AML-193 (cell line): Measurements from ENCODE around the gene FEZ2.

Experiments used
- DNase-seq, 2 experiments: peaks; one replicate each; lab custom pipeline; 2025; lab: John Stamatoyannopoulos, UW

FEZ2 gene

DNA sequence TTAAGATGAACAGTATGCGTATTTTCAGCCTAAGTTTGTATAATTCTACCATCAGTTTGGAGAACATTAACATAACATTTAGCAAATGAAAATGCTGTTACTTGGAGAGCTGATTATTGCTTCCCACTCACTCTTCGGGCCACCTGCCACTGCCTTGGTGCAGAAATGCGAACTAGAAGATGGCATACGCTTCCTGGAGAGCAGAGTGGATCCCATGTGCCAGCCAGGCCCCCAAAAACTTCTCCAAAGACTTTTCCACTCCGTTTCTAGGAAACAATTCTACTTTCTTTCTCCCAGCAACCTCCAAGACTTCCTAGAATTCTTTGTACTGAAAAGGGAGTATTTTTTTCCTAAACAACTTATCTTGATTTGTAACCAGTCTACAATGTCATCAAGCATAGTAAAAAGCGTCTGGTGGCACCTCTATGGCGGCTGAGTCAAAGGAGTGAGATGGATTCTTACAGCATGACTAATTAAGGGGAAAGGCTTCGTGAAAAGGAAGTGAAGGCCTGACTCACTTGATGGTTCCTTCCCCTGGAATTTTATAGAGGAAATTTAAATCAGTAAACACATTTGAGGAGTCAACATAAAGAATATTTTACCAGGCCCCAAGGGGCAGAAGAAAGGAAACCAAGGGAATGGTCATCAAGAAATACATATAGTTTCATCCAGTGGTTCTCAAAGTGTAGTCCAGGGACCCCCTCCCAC is 36.6 kb downstream of the FEZ2 start:
- no peak for DNase-seq

DNA sequence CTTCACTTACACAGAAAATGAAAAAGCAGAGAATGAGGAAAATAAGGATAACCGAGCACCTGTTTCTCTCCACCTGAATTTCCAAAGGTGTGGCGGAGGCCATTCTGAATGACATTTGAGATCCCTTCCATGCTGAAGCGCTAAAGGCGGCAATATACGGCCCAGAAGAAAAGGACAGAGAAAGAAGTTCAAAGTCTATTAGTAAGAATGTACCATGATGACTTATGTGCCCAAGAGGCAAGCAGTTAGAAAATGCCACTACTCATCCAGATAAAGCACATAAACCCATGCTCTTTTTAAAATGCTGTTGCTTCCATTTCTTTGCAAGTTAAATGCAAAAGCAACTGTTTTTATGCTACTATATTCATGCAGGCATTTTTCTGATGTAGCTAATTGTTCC is 37.2 kb downstream of the FEZ2 start:
- no peak for DNase-seq

DNA sequence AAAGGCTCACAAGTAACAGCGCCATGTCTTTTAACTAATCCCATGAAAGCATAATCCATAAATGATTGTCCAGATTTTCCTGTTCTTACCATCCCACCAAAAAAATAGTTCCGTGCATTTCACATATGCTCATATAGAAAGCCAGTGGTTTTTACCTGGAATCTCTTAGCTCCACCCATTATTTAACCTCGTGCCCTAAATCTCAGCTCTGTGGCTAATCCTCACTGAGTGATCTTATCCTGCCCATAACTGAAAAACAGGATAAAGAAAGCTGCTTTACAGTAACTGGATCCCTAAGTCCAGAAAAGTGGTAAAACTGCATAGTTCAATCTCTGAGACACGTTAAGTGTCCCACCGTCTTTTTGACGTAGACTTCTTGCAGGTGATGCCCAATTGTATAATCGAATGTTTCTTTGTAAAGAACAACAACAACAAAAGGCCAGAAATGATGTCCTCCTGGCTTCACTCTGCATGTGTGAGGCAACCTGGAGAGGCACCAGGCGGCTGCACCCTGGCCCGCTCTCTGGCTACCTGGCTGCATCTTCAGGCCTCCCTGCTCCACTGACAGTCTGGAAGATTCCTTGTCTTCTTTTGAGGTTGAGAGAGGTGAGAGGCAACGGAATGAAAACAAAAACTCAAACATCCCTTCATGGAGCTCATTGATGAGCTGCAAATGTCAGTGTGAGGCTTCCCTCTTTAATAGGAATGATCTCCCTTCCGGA is 38.6 kb downstream of the FEZ2 start:
- DNase-seq, result no peak

DNA sequence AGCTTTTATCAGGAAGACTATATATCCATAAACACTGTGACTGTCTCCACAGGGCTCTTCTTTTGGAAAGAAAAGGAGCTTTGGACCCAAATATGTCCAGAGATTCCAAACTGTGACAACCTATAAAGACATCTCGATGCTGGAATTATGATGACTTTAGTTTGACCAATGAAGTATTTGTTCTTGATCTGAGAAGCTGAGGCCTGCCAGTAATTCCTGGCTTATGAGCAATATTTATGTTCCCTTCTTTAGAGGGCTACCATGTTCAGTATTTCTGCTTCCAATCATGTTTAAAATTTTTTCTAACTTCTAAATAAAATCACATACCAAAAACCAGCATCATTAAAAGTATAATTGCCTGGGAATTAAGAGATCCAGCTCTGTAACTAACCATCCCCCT is 41.1 kb downstream of the FEZ2 start:
- DNase-seq, result no peak

DNA sequence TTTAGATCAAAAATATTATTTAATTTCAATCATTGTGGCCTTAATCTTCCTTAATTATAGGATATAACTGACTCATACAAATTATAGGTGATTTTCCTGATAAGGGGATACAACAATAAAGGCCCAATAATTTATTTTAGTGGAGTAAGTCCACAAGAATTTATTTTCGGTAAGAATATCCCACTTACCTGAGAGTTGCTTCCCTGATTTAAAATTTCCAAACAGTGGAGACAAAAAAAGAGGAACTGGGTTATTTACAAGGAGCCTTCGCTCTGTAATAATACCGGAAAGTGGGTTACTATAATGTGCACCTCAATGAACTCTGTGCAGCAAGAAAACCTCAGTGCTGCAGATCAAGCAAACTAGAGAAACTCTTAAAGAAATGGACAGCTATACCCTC is 42.2 kb downstream of the FEZ2 start:
- DNase-seq, result no peak

DNA sequence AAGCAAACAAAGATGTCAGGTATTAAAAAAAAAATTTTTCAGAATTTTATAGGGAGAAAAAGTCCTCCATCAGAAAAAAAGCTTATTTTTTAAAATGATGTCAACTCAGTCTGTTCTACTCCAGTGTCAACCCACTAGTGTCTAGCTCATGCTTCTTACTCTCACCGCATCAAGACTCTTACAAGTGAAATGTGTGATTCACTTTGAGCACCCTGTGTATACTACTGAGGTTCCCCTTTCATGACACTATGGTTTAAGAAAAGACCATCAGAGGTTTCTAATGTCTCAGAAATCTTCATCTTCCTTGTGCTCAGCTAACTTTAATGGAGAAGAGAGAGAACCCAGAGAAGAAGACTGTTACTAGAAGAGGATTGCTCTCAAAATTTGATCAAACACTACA is 43.4 kb downstream of the FEZ2 start:
- no peak for DNase-seq

DNA sequence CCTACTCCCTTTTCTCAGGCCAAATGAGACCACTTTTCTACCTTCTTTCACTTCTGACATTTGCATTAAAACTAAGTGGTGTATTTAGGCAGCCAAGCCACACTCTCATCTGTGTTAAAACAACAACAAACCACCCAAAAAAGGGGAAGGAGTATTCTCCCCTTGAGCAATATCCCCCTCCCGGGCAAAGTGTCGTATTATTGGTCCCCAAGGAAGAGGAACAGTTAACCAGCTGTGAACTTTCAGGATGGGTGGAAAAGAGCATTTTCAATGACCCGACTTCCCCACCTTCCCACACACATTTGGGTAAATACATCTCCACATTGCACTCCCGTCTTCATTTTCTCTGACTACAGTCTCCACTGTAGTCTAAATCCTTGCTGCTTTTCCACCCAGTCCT is 44.3 kb downstream of the FEZ2 start:
- DNase-seq, result peak; percentile 66 to 67

DNA sequence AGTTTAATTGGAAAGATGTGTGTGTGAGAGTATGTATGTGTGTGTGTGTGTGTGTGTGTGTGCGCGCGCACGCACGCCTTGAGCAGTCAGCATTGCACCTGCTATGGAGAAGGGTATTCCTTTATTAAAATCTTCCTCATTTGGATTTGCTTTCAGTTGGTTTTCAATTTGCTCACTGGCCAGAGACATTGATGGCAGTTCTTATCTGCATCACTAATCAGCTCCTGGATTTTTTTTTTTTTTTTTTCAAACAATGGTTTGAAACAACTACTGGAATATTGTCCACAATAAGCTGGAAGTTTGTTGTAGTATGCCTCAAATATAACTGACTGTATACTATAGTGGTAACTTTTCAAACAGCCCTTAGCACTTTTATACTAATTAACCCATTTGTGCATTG is 48.0 kb downstream of the FEZ2 start:
- DNase-seq, result no peak

DNA sequence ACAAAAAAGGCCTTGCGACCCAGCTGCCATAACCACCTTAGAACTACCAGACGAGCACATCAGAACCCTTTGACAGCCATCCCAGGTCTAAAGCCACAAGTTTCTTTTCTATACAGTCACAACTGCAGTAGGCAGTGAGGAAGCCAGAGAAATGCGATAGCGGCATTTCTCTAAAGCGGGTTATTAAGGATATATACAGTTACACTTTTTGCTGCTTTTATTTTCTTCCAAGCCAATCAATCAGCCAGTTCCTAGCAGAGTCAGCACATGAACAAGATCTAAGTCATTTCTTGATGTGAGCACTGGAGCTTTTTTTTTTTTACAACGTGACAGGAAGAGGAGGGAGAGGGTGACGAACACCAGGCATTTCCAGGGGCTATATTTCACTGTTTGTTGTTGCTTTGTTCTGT is 48.8 kb downstream of the FEZ2 start:
- DNase-seq, result no peak

DNA sequence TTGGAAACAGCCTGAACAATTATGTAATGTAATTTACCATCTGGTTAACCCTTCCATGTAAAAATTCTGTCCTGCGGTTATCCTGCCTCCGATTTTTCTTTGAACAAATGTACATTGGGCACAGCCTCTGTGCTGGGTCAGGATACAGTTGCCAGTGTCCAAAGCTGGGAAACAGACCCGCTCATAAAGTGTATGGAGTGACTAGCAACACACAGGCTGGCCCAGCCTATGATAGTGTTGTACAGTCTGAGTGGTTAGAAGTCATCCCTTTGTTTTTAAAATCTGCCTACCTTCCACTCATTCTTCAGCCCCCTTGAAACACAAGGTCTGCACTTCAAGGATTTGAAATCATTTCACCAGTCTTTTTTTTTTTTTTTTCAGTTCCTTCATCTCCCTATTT is 50.1 kb downstream of the FEZ2 start:
- DNase-seq, result no peak

DNA sequence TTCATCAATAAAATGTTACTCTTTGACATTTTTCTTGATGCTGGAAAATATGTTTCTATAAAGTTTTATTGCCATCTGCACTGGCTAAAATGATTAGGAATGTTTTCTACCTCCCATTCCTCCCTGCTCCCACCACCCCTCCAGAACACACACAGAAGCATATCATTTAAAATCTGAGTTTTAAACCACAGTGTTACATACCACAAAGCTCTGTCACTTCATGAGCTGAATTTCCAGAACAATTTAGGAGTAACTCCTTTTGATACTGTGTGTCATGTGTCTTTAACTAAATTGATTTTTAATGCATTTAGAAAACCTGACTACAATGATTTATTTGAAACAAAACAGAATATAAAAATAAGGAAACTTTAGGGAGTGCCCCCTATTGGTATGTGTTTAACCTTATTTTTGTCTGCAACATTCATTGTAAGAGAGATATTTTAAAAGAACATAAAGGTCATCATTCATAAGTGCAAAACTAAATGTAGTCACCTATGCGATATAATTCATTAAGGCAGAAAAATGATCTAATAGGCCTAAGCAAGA is 52.0 kb downstream of the FEZ2 start:
- DNase-seq, result no peak

DNA sequence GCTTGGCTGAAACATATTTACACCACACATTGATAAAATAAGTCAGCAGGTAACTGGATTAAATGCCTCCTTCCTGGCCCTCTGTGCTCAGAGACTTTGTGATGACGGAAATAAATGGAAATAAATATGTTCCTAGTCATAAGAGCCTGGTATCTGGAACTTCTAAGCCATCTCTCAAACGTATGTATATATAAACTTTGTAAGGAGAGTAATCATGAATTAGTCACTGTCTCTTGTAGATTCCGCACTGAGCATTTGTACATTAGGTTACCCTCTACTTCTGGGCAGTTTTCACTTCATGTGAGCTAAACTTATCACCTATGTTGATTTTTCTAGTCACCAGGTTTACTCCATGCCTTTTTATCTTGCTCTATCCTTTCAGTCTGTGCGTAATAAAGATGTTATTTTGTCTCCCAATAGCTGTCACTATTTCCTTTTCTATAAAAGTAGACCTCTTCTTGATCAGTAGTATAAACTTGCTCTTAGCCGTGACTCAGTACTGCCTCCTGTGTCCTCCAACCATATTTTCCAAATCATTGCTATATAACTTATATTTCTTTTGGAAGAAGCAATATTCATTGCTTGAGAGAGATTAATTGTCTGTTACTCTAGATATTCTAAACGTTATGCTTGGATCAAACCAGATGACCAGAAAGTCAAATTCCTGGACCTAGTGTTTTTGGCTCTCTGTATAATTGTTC is 53.2 kb downstream of the FEZ2 start:
- DNase-seq, result no peak

DNA sequence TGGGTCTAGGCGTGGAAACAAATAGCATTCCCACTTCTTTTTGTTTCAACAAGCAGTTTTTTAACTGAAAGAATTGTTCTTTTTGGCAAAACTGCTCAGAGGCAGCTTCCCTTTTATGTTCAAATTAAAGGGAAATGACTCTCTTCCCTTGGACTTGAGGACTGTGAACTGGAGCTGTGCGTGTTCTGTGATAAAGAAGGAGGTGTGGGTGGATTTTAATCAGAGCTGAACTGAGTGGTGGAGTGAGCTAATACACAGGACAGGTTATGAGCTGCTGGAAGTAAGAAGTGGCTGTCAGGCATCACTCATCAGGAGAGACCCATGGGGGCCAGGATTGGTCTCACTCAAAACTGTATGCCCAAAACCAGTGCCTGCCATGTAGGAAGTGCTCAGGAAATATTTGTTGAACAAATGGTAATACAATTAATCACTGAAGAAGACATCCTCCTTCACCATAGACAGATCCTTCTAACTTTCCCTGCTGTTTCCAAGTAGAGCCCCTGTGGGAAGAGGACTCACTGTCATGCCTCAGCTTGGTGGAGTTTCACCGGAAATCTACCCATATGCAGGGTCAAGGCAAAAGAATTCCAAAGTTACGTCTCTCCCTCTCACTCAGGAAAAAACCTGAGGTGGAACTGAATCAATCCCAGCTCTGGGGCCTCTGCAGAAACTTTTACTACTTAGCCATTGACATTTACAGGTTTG is 55.9 kb downstream of the FEZ2 start:
- DNase-seq, result no peak

DNA sequence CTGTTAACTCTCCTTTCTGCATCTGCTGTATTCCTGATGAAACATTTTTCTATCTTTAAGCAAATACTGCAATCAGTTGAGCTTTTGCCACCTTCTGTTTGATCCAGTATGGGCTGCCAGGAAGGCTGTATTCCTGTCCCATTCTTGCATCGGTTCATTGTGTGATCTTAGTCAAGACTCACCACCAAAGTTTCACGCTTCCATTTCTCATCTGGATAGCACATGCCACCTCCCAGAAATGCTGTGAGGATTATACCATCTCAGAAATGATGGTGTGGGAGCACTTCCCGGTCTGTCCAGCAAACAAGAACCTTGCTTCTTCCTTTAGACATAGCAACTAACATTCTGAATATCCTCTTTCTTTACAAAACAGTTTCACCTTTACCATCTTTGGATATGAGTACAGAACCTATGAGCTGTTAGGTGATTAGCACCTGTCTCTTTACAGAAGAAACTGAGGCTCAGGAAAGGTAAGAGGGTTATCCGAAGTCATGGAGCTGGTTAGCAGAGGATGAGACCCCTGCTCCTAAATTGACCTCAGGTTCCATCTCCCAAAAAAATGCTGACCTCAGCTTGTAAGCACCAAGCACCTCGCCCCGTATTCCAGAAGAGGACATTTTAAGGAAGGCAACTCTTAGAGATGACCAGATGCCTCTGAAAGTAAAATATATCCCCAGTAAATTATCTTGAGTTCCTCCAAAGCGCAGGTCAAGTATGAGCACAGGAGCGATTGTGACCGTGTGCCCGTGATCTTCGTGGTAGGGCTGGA is 56.8 kb downstream of the FEZ2 start:
- DNase-seq, result no peak

DNA sequence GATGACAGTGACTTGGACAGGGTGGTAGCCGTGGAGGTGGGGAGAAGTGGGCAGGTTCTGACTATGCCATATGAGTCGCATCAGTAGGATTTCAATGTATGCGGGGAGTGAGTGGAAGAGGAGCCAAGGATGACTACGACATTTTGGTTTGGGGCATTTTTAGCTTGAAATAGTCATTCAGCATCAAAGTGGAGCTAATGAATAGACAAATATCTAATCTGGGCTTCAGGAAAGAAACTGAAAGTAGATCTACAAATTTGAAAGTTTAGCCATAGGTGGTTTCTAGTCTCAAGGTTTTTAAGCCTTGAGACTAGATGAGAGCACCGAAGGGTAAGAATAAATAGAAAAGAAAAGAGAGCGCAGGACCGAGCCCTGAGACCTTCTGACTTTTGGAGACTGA is 58.3 kb downstream of the FEZ2 start:
- DNase-seq, result no peak

DNA sequence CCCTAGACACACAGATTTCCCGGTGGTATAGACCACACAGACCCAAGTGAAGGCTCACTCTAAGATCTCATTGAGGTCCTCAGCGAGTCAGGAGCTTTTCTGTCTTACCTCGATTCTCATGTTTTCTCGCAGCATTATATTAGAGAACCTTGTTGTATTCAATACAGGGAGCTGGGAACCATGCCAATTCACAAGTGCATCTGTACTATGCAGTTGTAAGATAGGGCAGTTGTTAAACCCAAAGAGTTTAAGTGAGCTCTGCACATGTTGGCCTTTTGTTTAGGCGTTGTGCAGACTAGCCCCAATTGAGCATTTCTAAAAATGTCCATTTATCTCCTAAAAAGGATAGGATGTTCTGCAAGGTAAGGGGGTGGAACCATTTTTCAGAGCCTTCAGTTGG is 59.6 kb downstream of the FEZ2 start:
- DNase-seq, result no peak

DNA sequence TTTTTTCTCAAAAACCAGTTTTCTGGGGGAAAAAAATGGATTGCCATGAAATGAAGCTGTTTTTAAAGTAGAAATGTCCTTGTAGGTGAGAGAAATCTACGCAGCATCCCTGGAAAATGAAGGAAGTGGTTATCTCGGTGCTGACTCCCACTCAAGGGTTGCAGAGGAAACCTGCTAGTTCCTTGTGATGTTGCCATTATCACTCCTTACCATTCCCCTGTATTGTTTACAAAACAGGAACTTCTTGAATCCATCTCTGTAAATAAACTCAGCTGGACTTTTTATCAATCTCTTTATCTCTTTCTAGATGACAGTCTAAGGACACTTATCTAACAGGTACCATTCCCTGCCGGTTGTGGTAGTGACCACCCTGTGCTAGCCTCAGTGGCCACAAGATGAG is 61.2 kb downstream of the FEZ2 start:
- no peak for DNase-seq

DNA sequence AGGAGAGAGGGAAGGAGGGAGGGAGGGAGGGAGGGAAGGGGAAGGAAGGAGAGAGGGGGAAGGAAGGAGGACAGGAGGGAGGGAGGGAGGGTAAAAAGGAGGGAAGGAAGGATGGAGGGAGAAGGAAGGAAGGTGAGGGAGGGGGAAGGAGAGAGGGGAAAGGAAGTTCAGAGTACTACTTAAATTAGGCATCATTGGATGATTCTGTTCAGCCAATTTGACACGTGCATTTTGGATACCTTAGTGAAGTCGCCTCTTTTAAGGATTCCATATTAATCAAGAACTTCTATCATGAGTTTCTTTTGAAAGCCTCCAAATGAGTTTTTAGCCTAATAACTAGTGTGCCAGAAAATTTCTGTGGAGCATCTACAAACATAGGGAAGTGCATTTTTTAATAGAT is 62.9 kb downstream of the FEZ2 start:
- no peak for DNase-seq

DNA sequence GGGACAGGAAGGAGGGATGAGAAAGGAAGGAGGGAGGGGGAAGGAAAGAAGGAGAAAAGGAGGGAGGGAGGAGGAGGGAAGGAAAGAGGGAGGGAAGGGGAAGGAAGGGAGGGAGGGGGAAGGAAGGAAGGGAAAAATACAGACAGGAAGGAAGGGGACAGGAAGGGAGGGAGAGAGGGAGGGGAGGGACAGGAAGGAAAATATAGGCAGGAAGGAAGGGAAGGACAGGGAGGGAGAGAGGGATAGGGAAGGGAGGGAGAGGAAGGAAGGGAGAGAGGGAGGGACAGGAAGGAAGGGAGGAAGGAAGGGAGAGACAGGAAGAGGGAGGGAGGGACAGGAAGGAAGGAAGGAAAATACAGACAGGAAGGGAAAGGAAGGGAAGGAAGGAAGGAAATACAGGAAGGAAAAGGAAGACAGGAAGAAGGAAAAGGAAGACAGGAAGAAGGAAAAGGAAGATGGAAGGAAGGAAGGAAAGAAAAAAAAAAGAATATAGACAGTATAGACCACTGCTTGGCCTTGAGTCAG is 63.6 kb downstream of the FEZ2 start:
- DNase-seq, result no peak

DNA sequence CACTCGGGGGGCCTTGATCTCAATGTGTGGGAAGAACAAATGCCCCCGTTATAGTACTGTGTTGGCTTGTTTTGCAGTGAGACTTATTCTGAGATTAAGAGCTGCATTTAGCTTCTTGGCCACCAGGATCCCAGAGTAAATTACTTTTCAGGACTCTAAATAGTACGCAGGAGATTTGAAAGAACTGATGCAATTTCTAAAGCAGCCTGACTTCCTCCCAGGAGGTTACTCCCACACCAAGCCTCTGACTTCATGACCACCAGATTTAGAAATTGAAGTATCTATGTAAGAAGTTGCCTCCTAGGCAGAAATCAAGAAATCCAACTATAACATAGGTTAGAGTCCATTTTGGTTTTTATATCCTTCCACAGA is 67.0 kb downstream of the FEZ2 start:
- DNase-seq, result peak; percentile 72 to 78

DNA sequence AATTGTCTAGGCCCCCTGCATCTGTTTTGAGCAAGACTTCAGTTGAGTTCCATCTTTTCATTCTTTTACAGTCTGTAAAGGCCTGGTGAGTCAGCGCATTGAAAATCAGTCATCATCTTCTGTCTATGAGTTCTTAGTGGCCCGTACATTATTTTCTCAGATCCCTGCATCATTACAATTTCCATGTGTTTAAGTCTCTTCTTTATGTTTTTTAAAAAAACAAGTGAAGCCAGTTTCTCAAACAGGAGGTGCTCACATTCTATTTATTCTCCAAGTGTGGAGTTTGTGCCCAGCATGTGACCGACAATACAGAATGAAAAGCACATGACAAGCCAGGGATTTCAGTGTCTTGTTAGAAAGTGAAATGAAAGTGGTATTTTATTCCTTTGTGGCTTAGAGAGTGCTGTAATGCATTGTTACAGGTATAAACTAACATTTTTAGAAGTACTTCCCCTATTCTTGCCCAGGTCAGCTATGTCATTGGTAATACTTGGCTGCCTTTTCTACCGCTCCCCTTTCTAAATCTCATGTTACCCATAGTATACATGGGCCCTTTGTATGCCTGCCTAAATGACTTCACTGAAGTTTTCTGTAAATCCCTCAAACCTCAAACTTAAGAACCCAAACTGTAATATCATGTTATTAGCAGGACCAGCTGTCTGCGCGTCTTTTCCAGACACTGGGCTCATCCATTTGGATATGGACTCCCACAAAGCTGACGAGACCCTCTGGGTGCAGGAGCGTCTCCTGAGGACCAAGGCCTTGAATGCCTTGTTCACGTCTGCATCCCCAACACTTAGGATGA is 67.6 kb downstream of the FEZ2 start:
- no peak for DNase-seq
